Tibial nerve (tissue), 4 donors: Measurements from ENCODE around the gene PRELID2.

Experiments used
- EP300 ChIP-seq, 2 donors: sonication (generic); formaldehyde crosslinking; IDR thresholded peaks; one replicate each; pipeline ENCODE4 v1.6.1; 2017; ENCODE audit warnings: antibody characterized with exemption in 2 of 2, mild to moderate bottlenecking in 1 of 2
- POLR2A ChIP-seq, 2 donors: fragments of 450-650 bp; IDR thresholded peaks; one replicate each; pipeline ENCODE4 v1.6.1; 2017; ENCODE audit warnings: antibody characterized with exemption in 2 of 2, mild to moderate bottlenecking in 2 of 2, moderate library complexity in 2 of 2
- TF ChIP-seq, protein P1 (sequence below), 5 experiments: fragments of 200-600 bp in 3 of 5; fragments of 450-650 bp in 2 of 5; sonication (generic) in 3 of 5; IDR thresholded peaks; one replicate each; pipeline ENCODE4 v1.5.1; 2016 to 2019; ENCODE audit warnings: antibody characterized with exemption in 5 of 5, mild to moderate bottlenecking in 3 of 5, moderate library complexity in 2 of 5

DNA sequence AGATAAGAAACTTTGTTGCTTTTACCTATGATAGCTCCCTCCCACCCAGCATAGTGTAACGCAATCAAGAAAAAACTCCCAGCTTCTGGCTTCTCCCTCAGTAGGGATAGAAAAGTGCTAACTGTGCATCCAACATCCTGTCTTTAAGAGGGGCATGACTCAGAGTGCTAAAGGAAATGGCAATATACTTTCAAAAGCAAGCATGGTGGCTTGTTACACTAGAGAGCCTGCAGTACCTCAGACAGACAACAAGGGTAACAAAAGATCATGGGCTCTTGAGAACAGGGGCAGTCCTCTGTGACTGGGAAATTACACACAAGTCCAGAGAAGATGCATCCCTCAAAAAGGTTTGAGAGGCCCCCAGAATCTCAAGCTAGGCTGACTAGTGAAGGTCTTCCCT lies 37.8 kb downstream of the PRELID2 start:
- TF ChIP-seq, protein P1, sequence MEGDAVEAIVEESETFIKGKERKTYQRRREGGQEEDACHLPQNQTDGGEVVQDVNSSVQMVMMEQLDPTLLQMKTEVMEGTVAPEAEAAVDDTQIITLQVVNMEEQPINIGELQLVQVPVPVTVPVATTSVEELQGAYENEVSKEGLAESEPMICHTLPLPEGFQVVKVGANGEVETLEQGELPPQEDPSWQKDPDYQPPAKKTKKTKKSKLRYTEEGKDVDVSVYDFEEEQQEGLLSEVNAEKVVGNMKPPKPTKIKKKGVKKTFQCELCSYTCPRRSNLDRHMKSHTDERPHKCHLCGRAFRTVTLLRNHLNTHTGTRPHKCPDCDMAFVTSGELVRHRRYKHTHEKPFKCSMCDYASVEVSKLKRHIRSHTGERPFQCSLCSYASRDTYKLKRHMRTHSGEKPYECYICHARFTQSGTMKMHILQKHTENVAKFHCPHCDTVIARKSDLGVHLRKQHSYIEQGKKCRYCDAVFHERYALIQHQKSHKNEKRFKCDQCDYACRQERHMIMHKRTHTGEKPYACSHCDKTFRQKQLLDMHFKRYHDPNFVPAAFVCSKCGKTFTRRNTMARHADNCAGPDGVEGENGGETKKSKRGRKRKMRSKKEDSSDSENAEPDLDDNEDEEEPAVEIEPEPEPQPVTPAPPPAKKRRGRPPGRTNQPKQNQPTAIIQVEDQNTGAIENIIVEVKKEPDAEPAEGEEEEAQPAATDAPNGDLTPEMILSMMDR (IDR thresholded peaks at IDR 0.05): no peak
- no peak for TF ChIP-seq POLR2A (IDR thresholded peaks at IDR 0.05)
- no peak for TF ChIP-seq EP300 (IDR thresholded peaks at IDR 0.05)
